HCT116 (cell line): Measurements from ENCODE around the gene FAAP24.

Experiments used
- ATF3 ChIP-seq: IDR thresholded peaks from 2 replicates; pipeline ENCODE4 v1.6.1; 2012
- CTCF ChIP-seq, 3 experiments: fragments of 200-600 bp in 1 of 3; sonication (generic) in 1 of 3; IDR thresholded peaks in 2 of 3; conservative IDR thresholded peaks in 1 of 3; 2 replicates each; pipeline ENCODE4 v1.5.1; 2012 to 2017; ENCODE audit warnings: low read depth in 2 of 3, low read length in 2 of 3, antibody characterized with exemption in 1 of 3, borderline replicate concordance in 1 of 3, control low read depth in 1 of 3, mild to moderate bottlenecking in 1 of 3, mixed read lengths in 1 of 3, mixed run types in 1 of 3, moderate library complexity in 1 of 3; ENCODE audit not compliant: insufficient read depth in 1 of 3
- EZH2 ChIP-seq: fragments of 200-600 bp; sonication (generic); IDR thresholded peaks from 2 replicates; pipeline ENCODE4 v1.6.1; 2017; ENCODE audit warnings: antibody characterized with exemption, mixed run types
- EZH2phosphoT487 ChIP-seq: fragments of 200-600 bp; IDR thresholded peaks from 2 replicates; pipeline ENCODE4 v1.6.1; 2018; ENCODE audit warnings: antibody characterized with exemption, borderline replicate concordance
- MAX ChIP-seq: IDR thresholded peaks from 2 replicates; pipeline ENCODE4 v1.6.1; 2012
- POLR2A ChIP-seq: IDR thresholded peaks from 2 replicates; pipeline ENCODE4 v1.7.0; 2011; ENCODE audit warnings: borderline replicate concordance; ENCODE audit not compliant: insufficient read depth, insufficient read length; ENCODE audit errors: extremely low read depth
- SIN3A ChIP-seq: IDR thresholded peaks from 2 replicates; pipeline ENCODE4 v1.6.1; 2012; ENCODE audit warnings: low read depth
- TCF7L2 ChIP-seq: IDR thresholded peaks from 2 replicates; pipeline ENCODE4 v1.7.0; 2011; ENCODE audit warnings: borderline replicate concordance, inconsistent platforms; ENCODE audit not compliant: insufficient read depth, insufficient read length; ENCODE audit errors: extremely low read depth
- YY1 ChIP-seq: IDR thresholded peaks from 2 replicates; pipeline ENCODE4 v1.6.1; 2011; ENCODE audit warnings: low read length, low read depth, moderate library complexity, mild to moderate bottlenecking; ENCODE audit not compliant: insufficient replicate concordance; ENCODE audit errors: extremely low read depth
- ZNF274 ChIP-seq: fragments of 200-500 bp; sonication (Bioruptor generic); IDR thresholded peaks from 2 replicates; pipeline ENCODE4 v1.6.1; 2014; ENCODE audit warnings: mild to moderate bottlenecking, low read depth, low read length, inconsistent platforms
- TF ChIP-seq, protein P1 (sequence below): IDR thresholded peaks from 2 replicates; pipeline ENCODE4 v1.6.1; 2011; ENCODE audit warnings: mild to moderate bottlenecking, low read length, moderate library complexity; ENCODE audit not compliant: insufficient replicate concordance; ENCODE audit errors: extremely low read depth

DNA sequence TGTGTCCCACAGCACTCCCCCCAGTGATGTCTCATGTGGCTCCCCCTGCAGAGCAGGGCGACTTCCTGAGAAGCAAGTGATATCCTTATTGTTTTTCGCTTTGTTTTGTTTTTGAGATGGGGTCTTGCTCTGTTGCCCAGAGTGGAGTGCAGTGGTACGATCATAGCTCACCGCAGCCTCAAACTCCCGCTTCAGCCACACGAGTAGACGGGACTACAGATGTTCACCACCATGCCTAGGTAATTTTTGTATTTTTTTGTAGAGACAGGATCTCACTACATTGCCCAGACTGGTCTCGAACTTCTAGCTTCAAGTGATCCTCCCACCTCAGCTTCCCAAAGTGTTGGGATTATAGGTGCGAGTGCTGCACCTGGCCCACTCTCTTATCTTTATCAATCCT lies 5.3 kb upstream of the FAAP24 start:
- TF ChIP-seq CTCF (IDR thresholded peaks at IDR 0.05 in 2 of 3, conservative IDR thresholded peaks at IDR 0.05 in 1 of 3; ENCODE audit: borderline replicate concordance in 1 of 3, insufficient read depth in 1 of 3, low read depth in 2 of 3, low read length in 2 of 3), result no peak
- no peak for TF ChIP-seq YY1
- TF ChIP-seq ATF3, result no peak
- TF ChIP-seq TCF7L2, result no peak
- TF ChIP-seq POLR2A, result no peak
- TF ChIP-seq EZH2, result no peak
- TF ChIP-seq MAX, result no peak
- no peak for TF ChIP-seq EZH2phosphoT487
- TF ChIP-seq SIN3A, result no peak
- no peak for TF ChIP-seq ZNF274
- TF ChIP-seq, protein P1, sequence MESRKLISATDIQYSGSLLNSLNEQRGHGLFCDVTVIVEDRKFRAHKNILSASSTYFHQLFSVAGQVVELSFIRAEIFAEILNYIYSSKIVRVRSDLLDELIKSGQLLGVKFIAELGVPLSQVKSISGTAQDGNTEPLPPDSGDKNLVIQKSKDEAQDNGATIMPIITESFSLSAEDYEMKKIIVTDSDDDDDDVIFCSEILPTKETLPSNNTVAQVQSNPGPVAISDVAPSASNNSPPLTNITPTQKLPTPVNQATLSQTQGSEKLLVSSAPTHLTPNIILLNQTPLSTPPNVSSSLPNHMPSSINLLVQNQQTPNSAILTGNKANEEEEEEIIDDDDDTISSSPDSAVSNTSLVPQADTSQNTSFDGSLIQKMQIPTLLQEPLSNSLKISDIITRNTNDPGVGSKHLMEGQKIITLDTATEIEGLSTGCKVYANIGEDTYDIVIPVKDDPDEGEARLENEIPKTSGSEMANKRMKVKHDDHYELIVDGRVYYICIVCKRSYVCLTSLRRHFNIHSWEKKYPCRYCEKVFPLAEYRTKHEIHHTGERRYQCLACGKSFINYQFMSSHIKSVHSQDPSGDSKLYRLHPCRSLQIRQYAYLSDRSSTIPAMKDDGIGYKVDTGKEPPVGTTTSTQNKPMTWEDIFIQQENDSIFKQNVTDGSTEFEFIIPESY, result no peak
